ENCODE measurements around the gene SPATA16.

SPATA16 gene

GRCh38 chr3:173109143-173109542 is 31.9 kb downstream of the SPATA16 start:
- Histone ChIP-seq H3K79me2 (ENCODE audit: control insufficient read depth, insufficient read depth, low read length) (no peaks in the 10 kb centered on the region), H3K4me1 (ENCODE audit: control insufficient read depth, low read depth, low read length) (no peaks in the 10 kb centered on the region), H3K56ac (ENCODE audit: low read length) (no peak overlapping the region), H2BK120ac (ENCODE audit: low read depth, low read length) (no peak overlapping the region), H3K4ac (ENCODE audit: low read depth, low read length) (no peak overlapping the region), H3K79me1 (ENCODE audit: low read length) (no peaks in the 10 kb centered on the region), H2BK5ac (ENCODE audit: low read length) (no peak overlapping the region), H3K4me2 (ENCODE audit: low read length) (no peak overlapping the region), H3K9ac (ENCODE audit: low read length) (no peak overlapping the region), H3K27me3 (ENCODE audit: insufficient read depth, low read length, poor library complexity) (no peaks in the 10 kb centered on the region), H2AK5ac (ENCODE audit: low read length) (no peak overlapping the region), H3K27ac (ENCODE audit: low read depth, low read length) (no peak overlapping the region), H3K18ac (ENCODE audit: low read length) (no peak overlapping the region), H3K36me3 (ENCODE audit: control insufficient read depth, insufficient read depth, low read length) (no peaks in the 10 kb centered on the region), H3K23ac (ENCODE audit: low read length) (no peak overlapping the region), H4K8ac (ENCODE audit: low read depth, low read length) (no peak overlapping the region), H2BK15ac (replicated peaks; ENCODE audit: low read depth) (no peak overlapping the region), H3K4me3 (ENCODE audit: low read length) (no peak overlapping the region), H4K5ac (ENCODE audit: low read length) (no peak overlapping the region)
- no CpG with 5 or more reads among the region's 4 CpGs for WGBS (ENCODE audit: extremely low coverage, insufficient coverage, low lambda C conversion rate)
- DNase-seq, result peak; percentile 44

GRCh38 chr3:173103469-173103868 is 37.6 kb downstream of the SPATA16 start:
- no peak overlapping the region for H3K4me3 ChIP-seq (ENCODE audit: low read length)
- H3K18ac ChIP-seq (ENCODE audit: low read length), result no peak overlapping the region
- H3K4me2 ChIP-seq (ENCODE audit: low read length), result no peak overlapping the region
- DNase-seq, result peak; percentile 9
- H3K79me1 ChIP-seq (ENCODE audit: low read length), result no peaks in the 10 kb centered on the region
- no peak overlapping the region for H4K5ac ChIP-seq (ENCODE audit: low read length)
- no peak overlapping the region for H3K27ac ChIP-seq (ENCODE audit: low read depth, low read length)
- H2AK5ac ChIP-seq (ENCODE audit: low read length), result no peak overlapping the region
- H4K8ac ChIP-seq (ENCODE audit: low read depth, low read length), result no peak overlapping the region
- H3K4ac ChIP-seq (ENCODE audit: low read depth, low read length), result no peak overlapping the region
- no CpG with 5 or more reads among the region's 1 CpG for WGBS (ENCODE audit: extremely low coverage, insufficient coverage, low lambda C conversion rate)
- no peak overlapping the region for H3K56ac ChIP-seq (ENCODE audit: low read length)
- no peaks in the 10 kb centered on the region for H3K79me2 ChIP-seq (ENCODE audit: control insufficient read depth, insufficient read depth, low read length)
- H3K4me1 ChIP-seq (ENCODE audit: control insufficient read depth, low read depth, low read length), result no peaks in the 10 kb centered on the region
- no peaks in the 10 kb centered on the region for H3K36me3 ChIP-seq (ENCODE audit: control insufficient read depth, insufficient read depth, low read length)
- no peak overlapping the region for H2BK5ac ChIP-seq (ENCODE audit: low read length)
- no peak overlapping the region for H3K9ac ChIP-seq (ENCODE audit: low read length)
- H2BK15ac ChIP-seq (replicated peaks; ENCODE audit: low read depth), result no peak overlapping the region
- no peak overlapping the region for H2BK120ac ChIP-seq (ENCODE audit: low read depth, low read length)
- no peak overlapping the region for H3K23ac ChIP-seq (ENCODE audit: low read length)
- H3K27me3 ChIP-seq (ENCODE audit: insufficient read depth, low read length, poor library complexity), result no peaks in the 10 kb centered on the region

- no peak overlapping the region for H3K4ac ChIP-seq (ENCODE audit: low read depth, low read length)
- H3K27me3 ChIP-seq (ENCODE audit: insufficient read depth, low read length, poor library complexity), result no peaks in the 10 kb centered on the region
- no peak overlapping the region for H2BK120ac ChIP-seq (ENCODE audit: low read depth, low read length)
- no peak overlapping the region for H4K8ac ChIP-seq (ENCODE audit: low read depth, low read length)
- H3K4me2 ChIP-seq (ENCODE audit: low read length), result no peak overlapping the region
- no peaks in the 10 kb centered on the region for H3K79me2 ChIP-seq (ENCODE audit: control insufficient read depth, insufficient read depth, low read length)
- no peak for DNase-seq
- no peak overlapping the region for H3K27ac ChIP-seq (ENCODE audit: low read depth, low read length)
- H3K79me1 ChIP-seq (ENCODE audit: low read length), result no peaks in the 10 kb centered on the region
- H3K4me1 ChIP-seq (ENCODE audit: control insufficient read depth, low read depth, low read length), result no peaks in the 10 kb centered on the region
- no peak overlapping the region for H2AK5ac ChIP-seq (ENCODE audit: low read length)
- H3K4me3 ChIP-seq (ENCODE audit: low read length), result no peak overlapping the region
- H3K56ac ChIP-seq (ENCODE audit: low read length), result no peak overlapping the region
- no CpG with 5 or more reads among the region's 1 CpG for whole genome bisulfite sequencing (ENCODE audit: extremely low coverage, insufficient coverage, low lambda C conversion rate)
- no peak overlapping the region for H2BK5ac ChIP-seq (ENCODE audit: low read length)
- no peaks in the 10 kb centered on the region for H3K36me3 ChIP-seq (ENCODE audit: control insufficient read depth, insufficient read depth, low read length)
- no peak overlapping the region for H3K18ac ChIP-seq (ENCODE audit: low read length)
- H3K9ac ChIP-seq (ENCODE audit: low read length), result no peak overlapping the region
- H2BK15ac ChIP-seq (replicated peaks; ENCODE audit: low read depth), result no peak overlapping the region
- no peak overlapping the region for H3K23ac ChIP-seq (ENCODE audit: low read length)
- no peak overlapping the region for H4K5ac ChIP-seq (ENCODE audit: low read length)
Measured at GRCh38 chr3:173098959-173099358, 42.1 kb downstream of the SPATA16 start.

GRCh38 chr3:173096994-173097785 is 43.8 kb downstream of the SPATA16 start:
- no peak overlapping the region for H2BK5ac ChIP-seq (ENCODE audit: low read length)
- H2BK120ac ChIP-seq (ENCODE audit: low read depth, low read length), result no peak overlapping the region
- no peak overlapping the region for H3K9ac ChIP-seq (ENCODE audit: low read length)
- WGBS (ENCODE audit: extremely low coverage, insufficient coverage, low lambda C conversion rate), result no CpG with 5 or more reads among the region's 4 CpGs
- H3K4ac ChIP-seq (ENCODE audit: low read depth, low read length), result no peak overlapping the region
- H3K23ac ChIP-seq (ENCODE audit: low read length), result no peak overlapping the region
- H3K27ac ChIP-seq (ENCODE audit: low read depth, low read length), result no peak overlapping the region
- no peak overlapping the region for H3K56ac ChIP-seq (ENCODE audit: low read length)
- no peaks in the 10 kb centered on the region for H3K79me1 ChIP-seq (ENCODE audit: low read length)
- no peak overlapping the region for H3K18ac ChIP-seq (ENCODE audit: low read length)
- H3K36me3 ChIP-seq (ENCODE audit: control insufficient read depth, insufficient read depth, low read length), result no peaks in the 10 kb centered on the region
- no peak overlapping the region for H4K8ac ChIP-seq (ENCODE audit: low read depth, low read length)
- H2BK15ac ChIP-seq (replicated peaks; ENCODE audit: low read depth), result no peak overlapping the region
- H2AK5ac ChIP-seq (ENCODE audit: low read length), result no peak overlapping the region
- H4K5ac ChIP-seq (ENCODE audit: low read length), result no peak overlapping the region
- no peaks in the 10 kb centered on the region for H3K27me3 ChIP-seq (ENCODE audit: insufficient read depth, low read length, poor library complexity)
- no peak for DNase-seq
- no peak overlapping the region for H3K4me3 ChIP-seq (ENCODE audit: low read length)
- no peak overlapping the region for H3K4me2 ChIP-seq (ENCODE audit: low read length)
- H3K4me1 ChIP-seq (ENCODE audit: control insufficient read depth, low read depth, low read length), result no peaks in the 10 kb centered on the region
- no peaks in the 10 kb centered on the region for H3K79me2 ChIP-seq (ENCODE audit: control insufficient read depth, insufficient read depth, low read length)

- Histone ChIP-seq H3K79me1 (ENCODE audit: low read length) (no peaks in the 10 kb centered on the region), H2BK5ac (ENCODE audit: low read length) (no peak overlapping the region), H4K5ac (ENCODE audit: low read length) (no peak overlapping the region), H3K18ac (ENCODE audit: low read length) (no peak overlapping the region), H3K9ac (ENCODE audit: low read length) (no peak overlapping the region), H3K79me2 (ENCODE audit: control insufficient read depth, insufficient read depth, low read length) (no peaks in the 10 kb centered on the region), H3K4ac (ENCODE audit: low read depth, low read length) (no peak overlapping the region), H3K27me3 (ENCODE audit: insufficient read depth, low read length, poor library complexity) (no peaks in the 10 kb centered on the region), H3K23ac (ENCODE audit: low read length) (no peak overlapping the region), H3K4me1 (ENCODE audit: control insufficient read depth, low read depth, low read length) (no peaks in the 10 kb centered on the region), H4K8ac (ENCODE audit: low read depth, low read length) (no peak overlapping the region), H3K4me3 (ENCODE audit: low read length) (no peak overlapping the region), H2BK120ac (ENCODE audit: low read depth, low read length) (no peak overlapping the region), H3K56ac (ENCODE audit: low read length) (no peak overlapping the region), H2AK5ac (ENCODE audit: low read length) (no peak overlapping the region), H3K4me2 (ENCODE audit: low read length) (no peak overlapping the region), H2BK15ac (replicated peaks; ENCODE audit: low read depth) (no peak overlapping the region), H3K27ac (ENCODE audit: low read depth, low read length) (no peak overlapping the region), H3K36me3 (ENCODE audit: control insufficient read depth, insufficient read depth, low read length) (no peaks in the 10 kb centered on the region)
- no peak for DNase-seq
- WGBS (ENCODE audit: extremely low coverage, insufficient coverage, low lambda C conversion rate), result no CpG with 5 or more reads among the region's 3 CpGs
Measured at GRCh38 chr3:173096140-173096539, 44.9 kb downstream of the SPATA16 start.

- H3K27me3 ChIP-seq (ENCODE audit: insufficient read depth, low read length, poor library complexity), result no peaks in the 10 kb centered on the region
- H2BK15ac ChIP-seq (replicated peaks; ENCODE audit: low read depth), result no peak overlapping the region
- H3K79me1 ChIP-seq (ENCODE audit: low read length), result no peaks in the 10 kb centered on the region
- no peak overlapping the region for H2AK5ac ChIP-seq (ENCODE audit: low read length)
- H3K23ac ChIP-seq (ENCODE audit: low read length), result no peak overlapping the region
- no peak overlapping the region for H3K4me2 ChIP-seq (ENCODE audit: low read length)
- no peaks in the 10 kb centered on the region for H3K79me2 ChIP-seq (ENCODE audit: control insufficient read depth, insufficient read depth, low read length)
- H4K8ac ChIP-seq (ENCODE audit: low read depth, low read length), result no peak overlapping the region
- H4K5ac ChIP-seq (ENCODE audit: low read length), result no peak overlapping the region
- no peak overlapping the region for H2BK120ac ChIP-seq (ENCODE audit: low read depth, low read length)
- no peak overlapping the region for H3K9ac ChIP-seq (ENCODE audit: low read length)
- H3K56ac ChIP-seq (ENCODE audit: low read length), result no peak overlapping the region
- no CpG with 5 or more reads among the region's 1 CpG for WGBS (ENCODE audit: extremely low coverage, insufficient coverage, low lambda C conversion rate)
- no peak overlapping the region for H3K18ac ChIP-seq (ENCODE audit: low read length)
- no peak overlapping the region for H3K4me3 ChIP-seq (ENCODE audit: low read length)
- H2BK5ac ChIP-seq (ENCODE audit: low read length), result no peak overlapping the region
- H3K4me1 ChIP-seq (ENCODE audit: control insufficient read depth, low read depth, low read length), result no peaks in the 10 kb centered on the region
- no peak overlapping the region for H3K27ac ChIP-seq (ENCODE audit: low read depth, low read length)
- H3K4ac ChIP-seq (ENCODE audit: low read depth, low read length), result no peak overlapping the region
- no peak for DNase-seq
- no peaks in the 10 kb centered on the region for H3K36me3 ChIP-seq (ENCODE audit: control insufficient read depth, insufficient read depth, low read length)
Measured at GRCh38 chr3:173092038-173092437, 49.0 kb downstream of the SPATA16 start.

Measured in mesendoderm (in vitro differentiated cells).